Measurements from ENCODE around the gene FCSK. TPM values are rescaled to one million over a fixed set of nuclear protein-coding genes. Genes with fewer than 3 reads are reported as not detected.

FCSK gene
- total RNA-seq, 1 donor from 2014 or later, result 12.0 TPM

DNA sequence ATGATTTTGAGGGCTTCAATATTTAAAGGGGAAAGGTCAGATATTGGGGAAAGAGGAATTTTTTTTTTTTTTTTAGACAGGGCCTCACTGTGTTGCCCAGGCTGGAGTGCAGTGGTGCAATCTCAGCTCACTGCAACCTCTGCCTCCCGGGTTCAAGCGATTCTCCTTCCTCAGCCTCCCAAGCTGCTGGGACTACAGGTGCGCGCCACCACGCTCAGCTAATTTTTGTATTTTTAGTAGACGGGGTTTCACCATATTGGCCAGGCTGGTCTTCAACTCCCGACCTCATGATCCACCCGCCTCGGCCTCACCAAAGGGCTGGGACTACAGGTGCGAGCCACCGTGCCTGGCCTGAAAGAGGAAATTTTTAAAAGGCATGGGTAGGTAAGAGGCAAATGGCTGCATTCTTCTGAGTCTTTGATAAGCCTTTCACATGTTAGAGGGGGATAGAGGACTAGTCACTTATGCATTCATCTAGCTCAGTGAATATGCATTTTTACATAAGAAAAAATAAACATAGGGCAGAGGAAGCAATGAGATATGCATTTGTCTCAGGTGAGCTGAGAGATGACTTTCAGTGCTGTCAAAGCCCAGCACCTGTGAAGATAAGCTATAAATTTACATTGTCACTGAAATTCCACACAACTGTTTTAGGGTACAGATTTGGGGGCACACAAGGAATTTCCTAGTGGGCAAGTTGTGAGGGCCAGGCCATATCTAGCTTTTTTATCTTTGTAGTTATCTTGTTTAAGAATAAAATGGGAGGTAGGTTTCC, 1.1 kb upstream of the FCSK start:
- peaks cover 2% of the 10 kb centered on the region for H3K9me3 Mint-ChIP-seq (ENCODE audit: unreplicated experiment)
- peak overlapping the region; percentile 89 for H3K4me3 Mint-ChIP-seq (ENCODE audit: unreplicated experiment)
- H3K27ac Mint-ChIP-seq (ENCODE audit: unreplicated experiment), result peak overlapping the region; percentile 96
- H3K36me3 Mint-ChIP-seq (ENCODE audit: low read depth, unreplicated experiment), result no peaks in the 10 kb centered on the region
- H3K27me3 ChIP-seq (ENCODE audit: insufficient read depth, low read length), result no peaks in the 10 kb centered on the region
- H3K36me3 ChIP-seq (ENCODE audit: insufficient read depth, low read length), result no peaks in the 10 kb centered on the region
- peak overlapping the region; percentile 78 for H3K4me3 ChIP-seq (ENCODE audit: insufficient read depth, low read depth, low read length)
- no peak overlapping the region for H3K27ac ChIP-seq (ENCODE audit: low read depth, low read length)
- no peaks in the 10 kb centered on the region for H3K79me2 ChIP-seq (ENCODE audit: insufficient read depth, low read length)
- H3K4me1 Mint-ChIP-seq (ENCODE audit: low read depth, unreplicated experiment), result no peaks in the 10 kb centered on the region
- peak overlapping the region; percentile 88 for H2AFZ ChIP-seq (ENCODE audit: low read depth, low read length)
- H3K9me3 ChIP-seq (ENCODE audit: insufficient read depth, low read depth, low read length), result no peaks in the 10 kb centered on the region
- H4K20me1 ChIP-seq (ENCODE audit: insufficient read depth, low read length), result no peaks in the 10 kb centered on the region
- DNase-seq (ENCODE audit: low read depth), result no peak
- peak overlapping the region; percentile 92 for H3K9ac ChIP-seq (ENCODE audit: low read length)
- peaks cover 3% of the 10 kb centered on the region for H3K4me1 ChIP-seq (ENCODE audit: insufficient read depth, low read length)
- no peaks in the 10 kb centered on the region for H3K27me3 Mint-ChIP-seq (ENCODE audit: low read depth, unreplicated experiment)
- TF ChIP-seq, protein P1, sequence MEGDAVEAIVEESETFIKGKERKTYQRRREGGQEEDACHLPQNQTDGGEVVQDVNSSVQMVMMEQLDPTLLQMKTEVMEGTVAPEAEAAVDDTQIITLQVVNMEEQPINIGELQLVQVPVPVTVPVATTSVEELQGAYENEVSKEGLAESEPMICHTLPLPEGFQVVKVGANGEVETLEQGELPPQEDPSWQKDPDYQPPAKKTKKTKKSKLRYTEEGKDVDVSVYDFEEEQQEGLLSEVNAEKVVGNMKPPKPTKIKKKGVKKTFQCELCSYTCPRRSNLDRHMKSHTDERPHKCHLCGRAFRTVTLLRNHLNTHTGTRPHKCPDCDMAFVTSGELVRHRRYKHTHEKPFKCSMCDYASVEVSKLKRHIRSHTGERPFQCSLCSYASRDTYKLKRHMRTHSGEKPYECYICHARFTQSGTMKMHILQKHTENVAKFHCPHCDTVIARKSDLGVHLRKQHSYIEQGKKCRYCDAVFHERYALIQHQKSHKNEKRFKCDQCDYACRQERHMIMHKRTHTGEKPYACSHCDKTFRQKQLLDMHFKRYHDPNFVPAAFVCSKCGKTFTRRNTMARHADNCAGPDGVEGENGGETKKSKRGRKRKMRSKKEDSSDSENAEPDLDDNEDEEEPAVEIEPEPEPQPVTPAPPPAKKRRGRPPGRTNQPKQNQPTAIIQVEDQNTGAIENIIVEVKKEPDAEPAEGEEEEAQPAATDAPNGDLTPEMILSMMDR (IDR thresholded peaks at IDR 0.05; ENCODE audit: insufficient read depth, low read depth, low read length), result no peak
- TF ChIP-seq EZH2 (IDR thresholded peaks at IDR 0.05; ENCODE audit: insufficient read depth, low read length), result no peak
- FAIRE-seq, result no peak
- H3K4me2 ChIP-seq (ENCODE audit: low read length), result peak overlapping the region; percentile 88

DNA sequence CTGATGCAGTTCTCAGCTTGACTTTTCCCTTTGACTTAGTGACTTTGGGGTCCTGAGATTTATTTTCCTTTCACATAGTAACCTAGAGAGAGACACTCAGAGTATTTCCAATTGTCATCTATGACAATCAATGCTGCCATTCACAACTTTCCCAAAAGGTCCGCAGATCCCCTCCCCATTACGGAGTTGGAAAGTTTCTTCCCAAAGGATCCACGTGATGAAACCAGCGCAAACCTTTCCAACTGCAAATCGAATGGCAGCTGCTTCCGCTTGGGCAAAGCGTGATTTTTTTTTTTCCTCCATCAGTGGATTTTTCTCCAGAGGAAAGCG, 538 bp upstream of the FCSK start:
- Histone ChIP-seq H3K27ac (ENCODE audit: low read depth, low read length) (peak overlapping the region; percentile 99), H3K4me3 (ENCODE audit: insufficient read depth, low read depth, low read length) (peak overlapping the region; percentile 78), H3K27me3 (ENCODE audit: insufficient read depth, low read length) (no peaks in the 10 kb centered on the region), H3K4me1 (ENCODE audit: insufficient read depth, low read length) (peaks cover 3% of the 10 kb centered on the region), H3K36me3 (ENCODE audit: insufficient read depth, low read length) (no peaks in the 10 kb centered on the region), H3K9ac (ENCODE audit: low read length) (peak overlapping the region; percentile 92), H3K4me2 (ENCODE audit: low read length) (peak overlapping the region; percentile 88), H2AFZ (ENCODE audit: low read depth, low read length) (peak overlapping the region; percentile 88), H4K20me1 (ENCODE audit: insufficient read depth, low read length) (no peaks in the 10 kb centered on the region), H3K79me2 (ENCODE audit: insufficient read depth, low read length) (no peaks in the 10 kb centered on the region), H3K9me3 (ENCODE audit: insufficient read depth, low read depth, low read length) (no peaks in the 10 kb centered on the region)
- peaks cover 2% of the 10 kb centered on the region for H3K9me3 Mint-ChIP-seq (ENCODE audit: unreplicated experiment)
- peak overlapping the region; percentile 89 for H3K4me3 Mint-ChIP-seq (ENCODE audit: unreplicated experiment)
- peak overlapping the region; percentile 96 for H3K27ac Mint-ChIP-seq (ENCODE audit: unreplicated experiment)
- DNase-seq (ENCODE audit: low read depth) (peak; percentile 27), FAIRE-seq (no peak)
- no peak for TF ChIP-seq EZH2 (IDR thresholded peaks at IDR 0.05; ENCODE audit: insufficient read depth, low read length)
- TF ChIP-seq, protein P1 (IDR thresholded peaks at IDR 0.05; ENCODE audit: insufficient read depth, low read depth, low read length), result no peak
- H3K27me3 Mint-ChIP-seq (ENCODE audit: low read depth, unreplicated experiment), result no peaks in the 10 kb centered on the region
- no peaks in the 10 kb centered on the region for H3K4me1 Mint-ChIP-seq (ENCODE audit: low read depth, unreplicated experiment)
- no peaks in the 10 kb centered on the region for H3K36me3 Mint-ChIP-seq (ENCODE audit: low read depth, unreplicated experiment)

DNA sequence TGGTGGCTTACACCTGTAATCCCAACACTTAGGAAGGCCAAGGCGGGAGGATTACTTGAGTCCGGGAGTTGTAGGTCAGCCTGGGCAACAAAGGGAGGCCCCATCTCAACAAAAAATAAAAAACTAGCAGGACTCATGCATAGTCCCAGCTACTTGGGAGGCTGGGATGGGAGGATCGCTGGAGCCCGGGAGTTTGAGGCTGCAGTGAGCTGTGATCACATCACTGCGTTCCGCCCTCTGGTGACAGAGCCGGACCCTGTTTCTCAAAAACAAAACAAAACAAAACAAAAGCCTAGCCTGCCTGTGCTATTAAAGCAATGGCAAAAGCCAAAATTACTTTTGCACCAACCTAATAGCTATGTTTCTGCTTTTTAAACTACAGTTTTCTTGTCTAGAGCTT, 1.5 kb downstream of the FCSK start:
- Histone ChIP-seq H3K79me2 (ENCODE audit: insufficient read depth, low read length) (no peaks in the 10 kb centered on the region), H3K9ac (ENCODE audit: low read length) (no peak overlapping the region), H3K9me3 (ENCODE audit: insufficient read depth, low read depth, low read length) (no peaks in the 10 kb centered on the region), H2AFZ (ENCODE audit: low read depth, low read length) (no peak overlapping the region), H3K27me3 (ENCODE audit: insufficient read depth, low read length) (no peaks in the 10 kb centered on the region), H3K27ac (ENCODE audit: low read depth, low read length) (no peak overlapping the region), H3K4me1 (ENCODE audit: insufficient read depth, low read length) (peaks cover 3% of the 10 kb centered on the region), H3K4me3 (ENCODE audit: insufficient read depth, low read depth, low read length) (no peak overlapping the region), H3K4me2 (ENCODE audit: low read length) (no peak overlapping the region), H4K20me1 (ENCODE audit: insufficient read depth, low read length) (no peaks in the 10 kb centered on the region), H3K36me3 (ENCODE audit: insufficient read depth, low read length) (no peaks in the 10 kb centered on the region)
- H3K4me3 Mint-ChIP-seq (ENCODE audit: unreplicated experiment), result no peak overlapping the region
- no peaks in the 10 kb centered on the region for H3K27me3 Mint-ChIP-seq (ENCODE audit: low read depth, unreplicated experiment)
- peaks cover 4% of the 10 kb centered on the region for H3K4me1 Mint-ChIP-seq (ENCODE audit: low read depth, unreplicated experiment)
- no peaks in the 10 kb centered on the region for H3K9me3 Mint-ChIP-seq (ENCODE audit: unreplicated experiment)
- peaks cover 2% of the 10 kb centered on the region for H3K36me3 Mint-ChIP-seq (ENCODE audit: low read depth, unreplicated experiment)
- TF ChIP-seq, protein P1 (IDR thresholded peaks at IDR 0.05; ENCODE audit: insufficient read depth, low read depth, low read length), result no peak
- no peak for TF ChIP-seq EZH2 (IDR thresholded peaks at IDR 0.05; ENCODE audit: insufficient read depth, low read length)
- no peak for FAIRE-seq
- DNase-seq (ENCODE audit: low read depth), result no peak
- H3K27ac Mint-ChIP-seq (ENCODE audit: unreplicated experiment), result no peak overlapping the region
